ENCODE results near the gene PABPN1L. TPM values are rescaled to one million over a fixed set of nuclear protein-coding genes. Genes with fewer than 3 reads are reported as not detected.

The PABPN1L gene
- total RNA-seq, 1 donor from 2014 or later: not detected

DNA sequence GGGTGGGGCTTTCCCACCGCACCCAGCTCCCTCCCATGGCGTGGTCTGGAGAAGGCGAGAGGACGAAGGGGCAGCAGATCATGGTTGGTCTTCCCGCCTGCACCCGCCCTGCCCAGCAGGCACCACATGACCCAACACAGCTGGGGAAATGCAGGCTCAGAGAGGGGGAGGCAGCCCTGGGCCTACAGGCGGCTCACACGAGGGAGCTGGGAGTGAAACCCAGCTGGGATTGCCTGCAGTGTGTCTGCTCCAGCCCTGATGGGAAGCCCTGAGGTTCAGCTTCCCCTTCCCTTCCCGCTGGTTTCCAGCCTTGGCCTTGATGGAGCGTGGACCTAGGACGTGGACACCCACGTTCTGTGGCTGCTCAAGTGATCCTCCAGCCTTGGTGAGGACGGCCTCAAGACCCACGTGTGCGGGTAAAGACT lies 20.0 kb upstream of the PABPN1L start:
- peak overlapping the region; percentile 61 for H3K27ac ChIP-seq
- intact Hi-C loops (cut with DNase I): no loop called here

DNA sequence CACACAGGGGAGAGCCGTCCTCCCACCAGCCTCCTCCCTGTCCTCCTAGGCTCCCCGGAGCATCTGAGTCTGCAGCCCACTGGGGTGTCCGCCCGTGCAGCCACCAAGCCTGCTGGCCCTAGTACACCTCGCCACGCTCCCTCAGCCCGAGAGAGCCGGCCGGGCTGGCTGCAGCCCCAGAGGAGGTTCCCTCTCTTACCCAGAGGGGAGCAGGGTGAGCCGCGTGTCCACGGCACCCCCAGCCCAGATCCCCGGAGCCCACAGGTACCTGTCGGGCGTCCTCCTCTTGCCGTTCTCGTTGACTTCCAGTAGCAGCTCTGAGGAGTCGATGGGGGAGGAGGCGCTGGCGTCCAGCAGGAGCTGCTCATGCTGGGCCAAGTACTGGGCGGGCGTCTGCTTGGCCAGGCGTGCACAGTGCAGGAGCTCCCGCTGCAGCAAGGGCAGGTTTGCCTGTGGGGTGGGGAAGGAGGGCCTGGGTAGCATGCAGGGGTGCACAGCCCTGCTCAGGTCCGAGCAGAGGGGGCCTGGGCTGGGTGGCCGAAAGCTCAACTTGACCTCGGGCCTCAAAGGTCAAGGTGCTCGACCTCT lies 19.3 kb upstream of the PABPN1L start:
- no peak for TF ChIP-seq POLR2AphosphoS5 (IDR thresholded peaks at IDR 0.05; ENCODE audit: insufficient read depth in 1 of 2, low read depth in 1 of 2)
- TF ChIP-seq, protein P1, sequence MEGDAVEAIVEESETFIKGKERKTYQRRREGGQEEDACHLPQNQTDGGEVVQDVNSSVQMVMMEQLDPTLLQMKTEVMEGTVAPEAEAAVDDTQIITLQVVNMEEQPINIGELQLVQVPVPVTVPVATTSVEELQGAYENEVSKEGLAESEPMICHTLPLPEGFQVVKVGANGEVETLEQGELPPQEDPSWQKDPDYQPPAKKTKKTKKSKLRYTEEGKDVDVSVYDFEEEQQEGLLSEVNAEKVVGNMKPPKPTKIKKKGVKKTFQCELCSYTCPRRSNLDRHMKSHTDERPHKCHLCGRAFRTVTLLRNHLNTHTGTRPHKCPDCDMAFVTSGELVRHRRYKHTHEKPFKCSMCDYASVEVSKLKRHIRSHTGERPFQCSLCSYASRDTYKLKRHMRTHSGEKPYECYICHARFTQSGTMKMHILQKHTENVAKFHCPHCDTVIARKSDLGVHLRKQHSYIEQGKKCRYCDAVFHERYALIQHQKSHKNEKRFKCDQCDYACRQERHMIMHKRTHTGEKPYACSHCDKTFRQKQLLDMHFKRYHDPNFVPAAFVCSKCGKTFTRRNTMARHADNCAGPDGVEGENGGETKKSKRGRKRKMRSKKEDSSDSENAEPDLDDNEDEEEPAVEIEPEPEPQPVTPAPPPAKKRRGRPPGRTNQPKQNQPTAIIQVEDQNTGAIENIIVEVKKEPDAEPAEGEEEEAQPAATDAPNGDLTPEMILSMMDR (IDR thresholded peaks at IDR 0.05): no peak
- TF ChIP-seq POLR2A (IDR thresholded peaks at IDR 0.05): no peak
- Histone ChIP-seq H3K4me1 (peaks cover 20% of the 10 kb centered on the region), H3K27ac (peak overlapping the region; percentile 61), H3K4me3 (no peak overlapping the region), H3K36me3 (no peaks in the 10 kb centered on the region), H3K9me3 (no peaks in the 10 kb centered on the region), H3K27me3 (no peaks in the 10 kb centered on the region)
- no peak for DNase-seq (ENCODE audit: extremely low spot score in 2 of 2)
- intact Hi-C loops (cut with DNase I): no loop called here

More for the DNA sequence above, 20.0 kb upstream of the PABPN1L start:
- peaks cover 15% of the 10 kb centered on the region for H3K4me1 ChIP-seq
- no peak overlapping the region for H3K4me3 ChIP-seq
- no peak for TF ChIP-seq POLR2A (IDR thresholded peaks at IDR 0.05)
- no peak for TF ChIP-seq POLR2AphosphoS5 (IDR thresholded peaks at IDR 0.05; ENCODE audit: insufficient read depth in 1 of 2, low read depth in 1 of 2)
- no peaks in the 10 kb centered on the region for H3K9me3 ChIP-seq
- H3K36me3 ChIP-seq: no peaks in the 10 kb centered on the region
- H3K27me3 ChIP-seq: no peaks in the 10 kb centered on the region
- DNase-seq (ENCODE audit: extremely low spot score in 2 of 2): no peak

DNA sequence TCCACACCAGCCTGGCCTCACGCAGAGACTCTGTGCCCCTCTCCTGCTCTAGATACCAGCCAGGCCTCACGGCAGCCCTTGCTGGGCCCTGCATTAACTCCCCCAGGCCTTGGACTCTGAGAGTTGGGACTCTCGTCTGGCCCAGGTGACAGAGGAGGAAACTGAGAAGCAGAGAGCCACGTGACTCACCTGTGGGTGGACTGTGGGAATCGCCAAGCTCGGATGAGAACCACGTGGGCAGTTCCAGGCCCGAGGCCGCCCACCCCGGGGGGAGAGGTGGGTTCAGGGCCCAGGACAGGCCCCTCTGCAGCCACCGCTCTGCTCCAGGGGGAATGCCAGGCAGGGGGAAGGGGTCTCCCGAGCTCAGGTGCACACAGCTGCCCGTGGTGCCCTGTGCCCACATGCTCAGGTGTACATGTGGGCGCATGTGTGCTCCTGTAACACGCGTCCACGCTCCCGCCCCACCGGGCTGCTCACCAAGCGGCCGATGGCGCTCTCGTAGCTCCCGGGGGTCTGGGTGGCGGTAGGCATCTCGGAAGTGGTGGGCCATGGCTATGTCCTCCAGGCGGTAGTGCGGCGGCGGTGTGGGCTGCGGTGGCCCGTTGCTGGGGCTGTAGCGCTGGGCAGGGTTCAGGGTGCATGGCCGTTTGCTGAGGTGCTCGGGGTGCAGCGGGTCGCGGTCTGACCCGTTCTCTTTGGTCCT lies 18.3 kb upstream of the PABPN1L start:
- TF ChIP-seq, protein P1 (IDR thresholded peaks at IDR 0.05): no peak
- TF ChIP-seq POLR2A (IDR thresholded peaks at IDR 0.05) (no peak), POLR2AphosphoS5 (IDR thresholded peaks at IDR 0.05; ENCODE audit: insufficient read depth in 1 of 2, low read depth in 1 of 2) (no peak)
- no peaks in the 10 kb centered on the region for H3K36me3 ChIP-seq
- peaks cover 27% of the 10 kb centered on the region for H3K4me1 ChIP-seq
- no peaks in the 10 kb centered on the region for H3K27me3 ChIP-seq
- DNase-seq (ENCODE audit: extremely low spot score in 2 of 2): no peak
- intact Hi-C loops (cut with DNase I): no loop called here
- H3K4me3 ChIP-seq: no peak overlapping the region
- no peaks in the 10 kb centered on the region for H3K9me3 ChIP-seq
- H3K27ac ChIP-seq: no peak overlapping the region

DNA sequence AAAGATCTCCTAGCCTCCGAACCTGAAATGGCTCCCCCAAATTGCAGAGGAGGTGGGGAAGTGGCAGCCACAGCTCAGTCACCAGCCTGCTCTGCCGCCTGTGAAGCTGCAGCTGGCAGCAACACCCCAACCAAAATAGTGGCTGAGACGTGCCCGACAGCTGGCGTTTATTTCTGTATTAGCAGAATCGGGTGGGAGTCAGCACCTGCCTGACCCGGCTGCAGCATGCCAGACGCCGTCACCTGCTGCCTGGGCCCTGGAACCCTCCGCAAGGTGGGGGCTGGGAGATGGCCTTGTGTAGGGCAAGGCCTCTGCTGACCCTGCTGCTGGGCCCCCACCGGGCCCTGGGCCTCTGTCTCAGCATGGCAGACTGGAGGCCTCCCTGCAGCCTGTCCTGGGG lies 17.5 kb upstream of the PABPN1L start:
- H3K27ac ChIP-seq: no peak overlapping the region
- no peak overlapping the region for H3K4me3 ChIP-seq
- TF ChIP-seq, protein P1 (IDR thresholded peaks at IDR 0.05): no peak
- TF ChIP-seq POLR2A (IDR thresholded peaks at IDR 0.05): no peak
- TF ChIP-seq POLR2AphosphoS5 (IDR thresholded peaks at IDR 0.05; ENCODE audit: insufficient read depth in 1 of 2, low read depth in 1 of 2): no peak
- H3K27me3 ChIP-seq: no peaks in the 10 kb centered on the region
- H3K9me3 ChIP-seq: no peaks in the 10 kb centered on the region
- intact Hi-C loops (cut with DNase I): no loop called here
- peaks cover 27% of the 10 kb centered on the region for H3K4me1 ChIP-seq
- no peak for DNase-seq (ENCODE audit: extremely low spot score in 2 of 2)
- no peaks in the 10 kb centered on the region for H3K36me3 ChIP-seq

DNA sequence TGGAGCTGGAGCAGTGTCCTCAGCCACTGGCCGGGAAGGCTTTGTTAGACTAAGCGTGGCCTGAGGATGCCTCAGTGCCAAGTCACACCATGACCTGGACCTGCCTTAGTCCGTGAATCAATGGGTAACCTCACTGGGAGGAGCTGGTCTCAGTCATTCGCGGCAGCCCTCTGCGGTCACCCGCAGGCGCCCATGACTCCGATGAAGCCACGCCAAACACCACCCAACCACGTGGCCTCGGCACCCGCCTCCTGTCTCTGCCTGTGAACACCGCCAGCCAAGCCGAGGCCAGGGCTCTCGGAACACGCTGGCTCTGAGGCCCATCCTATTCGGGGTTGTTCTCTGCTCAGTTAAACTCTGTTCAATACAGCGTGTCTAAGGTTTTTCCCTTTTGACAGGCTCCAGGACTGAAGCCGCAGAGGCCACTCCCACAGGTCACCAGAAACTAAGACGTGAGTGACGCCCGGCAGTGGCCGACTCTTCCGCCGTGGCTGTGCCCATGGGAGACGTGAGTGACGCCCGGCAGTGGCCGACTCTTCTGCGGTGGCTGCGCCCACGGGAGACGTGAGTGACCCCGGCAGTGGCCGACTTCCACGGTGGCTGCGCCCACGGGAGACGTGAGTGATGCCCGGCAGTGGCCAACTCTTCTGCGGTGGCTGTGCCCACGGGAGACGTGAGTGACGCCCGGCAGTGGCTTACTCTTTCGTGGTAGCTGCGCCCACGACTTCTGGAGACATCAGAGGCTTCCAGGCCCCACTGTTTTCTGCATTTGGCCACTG lies 16.8 kb upstream of the PABPN1L start:
- Histone ChIP-seq H3K27me3 (no peaks in the 10 kb centered on the region), H3K36me3 (no peaks in the 10 kb centered on the region), H3K4me3 (no peak overlapping the region), H3K4me1 (peaks cover 27% of the 10 kb centered on the region), H3K27ac (no peak overlapping the region), H3K9me3 (no peaks in the 10 kb centered on the region)
- intact Hi-C loops (cut with DNase I): no loop called here
- TF ChIP-seq POLR2A (IDR thresholded peaks at IDR 0.05) (no peak), POLR2AphosphoS5 (IDR thresholded peaks at IDR 0.05; ENCODE audit: insufficient read depth in 1 of 2, low read depth in 1 of 2) (no peak)
- TF ChIP-seq, protein P1 (IDR thresholded peaks at IDR 0.05): no peak
- no peak for DNase-seq (ENCODE audit: extremely low spot score in 2 of 2)

Data from vagina (tissue), 2 donors.